ENCODE results near the gene SLIT3. TPM values are rescaled to one million over a fixed set of nuclear protein-coding genes. Genes with fewer than 3 reads are reported as not detected.

SLIT3 gene
- total RNA-seq, 1 experiment from 2014 or later, result 0.10 TPM

- H3K9ac ChIP-seq (ENCODE audit: low read length), result no peak overlapping the region
- H3K4me1 ChIP-seq (ENCODE audit: control insufficient read depth in 1 of 2, insufficient read depth in 2 of 2, low read length in 2 of 2), result no peaks in the 10 kb centered on the region
- no peak overlapping the region for H2AFZ ChIP-seq (ENCODE audit: low read depth, low read length, poor library complexity, severe bottlenecking)
- no TSS peak for BruUV-seq (replicated peaks)
- no peaks in the 10 kb centered on the region for H3K9me2 ChIP-seq (ENCODE audit: insufficient read depth)
- ChIA-PET RAD21 (ENCODE audit: low non-redundant PET in 1 of 2, low total read pairs in 2 of 2, uncharacterized antibody in 2 of 2, unreplicated experiment in 2 of 2) (no interaction called here), CTCF (no interaction called here), POLR2A (no interaction called here)
- H4K20me1 ChIP-seq (ENCODE audit: insufficient read depth), result no peaks in the 10 kb centered on the region
- intact Hi-C loops (cut with micrococcal nuclease), result no loop called here
- H3K4me2 ChIP-seq (ENCODE audit: low read length), result no peak overlapping the region
- H3K27ac ChIP-seq (ENCODE audit: low read depth, low read length), result no peak overlapping the region
- no peak overlapping the region for H3K4me3 ChIP-seq (replicated peaks in 1 of 2; ENCODE audit: low read depth in 1 of 2, low read length in 2 of 2)
- ATAC-seq (no peak), DNase-seq (ENCODE audit: low read depth, low spot score) (no peak)
- no peaks in the 10 kb centered on the region for H3K79me2 ChIP-seq (ENCODE audit: insufficient read depth, low read length)
- no peaks in the 10 kb centered on the region for H3K36me3 ChIP-seq (ENCODE audit: control insufficient read depth in 1 of 2, insufficient read depth in 2 of 2, low read length in 2 of 2)
- no peaks in the 10 kb centered on the region for H3K9me3 ChIP-seq (ENCODE audit: control insufficient read depth in 1 of 2, insufficient read depth in 1 of 2, low read depth in 1 of 2, low read length in 2 of 2)
- peaks cover 72% of the 10 kb centered on the region for H3K27me3 ChIP-seq (ENCODE audit: insufficient read depth, low read length)
- TF ChIP-seq EZH2 (IDR thresholded peaks at IDR 0.05) (no peak), FOSL1 (IDR thresholded peaks at IDR 0.05; ENCODE audit: low read depth) (no peak)
These were observed 442.6 kb downstream of the SLIT3 start for GRCh38 chr5:168858371-168858770.

GRCh38 chr5:168853972-168854371, 447.0 kb downstream of the SLIT3 start:
- Histone ChIP-seq H2AFZ (ENCODE audit: low read depth, low read length, poor library complexity, severe bottlenecking) (no peak overlapping the region), H3K36me3 (ENCODE audit: control insufficient read depth in 1 of 2, insufficient read depth in 2 of 2, low read length in 2 of 2) (no peaks in the 10 kb centered on the region), H3K9me3 (ENCODE audit: control insufficient read depth in 1 of 2, insufficient read depth in 1 of 2, low read depth in 1 of 2, low read length in 2 of 2) (no peaks in the 10 kb centered on the region), H3K9me2 (ENCODE audit: insufficient read depth) (no peaks in the 10 kb centered on the region), H3K4me2 (ENCODE audit: low read length) (no peak overlapping the region), H3K4me3 (replicated peaks in 1 of 2; ENCODE audit: low read depth in 1 of 2, low read length in 2 of 2) (no peak overlapping the region), H4K20me1 (ENCODE audit: insufficient read depth) (no peaks in the 10 kb centered on the region), H3K9ac (ENCODE audit: low read length) (no peak overlapping the region), H3K4me1 (ENCODE audit: control insufficient read depth in 1 of 2, insufficient read depth in 2 of 2, low read length in 2 of 2) (no peaks in the 10 kb centered on the region), H3K79me2 (ENCODE audit: insufficient read depth, low read length) (no peaks in the 10 kb centered on the region), H3K27me3 (ENCODE audit: insufficient read depth, low read length) (peaks cover 82% of the 10 kb centered on the region), H3K27ac (ENCODE audit: low read depth, low read length) (no peak overlapping the region)
- no TSS peak for BruUV-seq (replicated peaks)
- ChIA-PET RAD21 (ENCODE audit: low non-redundant PET in 1 of 2, low total read pairs in 2 of 2, uncharacterized antibody in 2 of 2, unreplicated experiment in 2 of 2) (no interaction called here), POLR2A (no interaction called here), CTCF (no interaction called here)
- TF ChIP-seq EZH2 (IDR thresholded peaks at IDR 0.05) (no peak), ZFX (IDR thresholded peaks at IDR 0.05) (no peak), REST (IDR thresholded peaks at IDR 0.05; ENCODE audit: low read depth) (no peak), CBX3 (IDR thresholded peaks at IDR 0.05; ENCODE audit: low read depth) (no peak), SIN3A (IDR thresholded peaks at IDR 0.05; ENCODE audit: low read depth) (no peak), RAD21 (IDR thresholded peaks at IDR 0.05; ENCODE audit: low read depth) (no peak), JUND (IDR thresholded peaks at IDR 0.05) (no peak), EZH2phosphoT487 (IDR thresholded peaks at IDR 0.05; ENCODE audit: borderline replicate concordance) (no peak), YY1 (IDR thresholded peaks at IDR 0.05; ENCODE audit: extremely low read depth, insufficient replicate concordance, low read depth, low read length) (no peak), MAX (IDR thresholded peaks at IDR 0.05) (no peak), ZNF274 (IDR thresholded peaks at IDR 0.05; ENCODE audit: low read depth, low read length) (no peak), EGR1 (IDR thresholded peaks at IDR 0.05; ENCODE audit: low read depth) (no peak), SRF (IDR thresholded peaks at IDR 0.05; ENCODE audit: low read depth) (no peak), SP1 (IDR thresholded peaks at IDR 0.05; ENCODE audit: low read depth) (no peak), POLR2AphosphoS5 (IDR thresholded peaks at IDR 0.05; ENCODE audit: low read depth, low read length) (no peak), CEBPB (IDR thresholded peaks at IDR 0.05; ENCODE audit: low read depth) (no peak)
- DNase-seq (ENCODE audit: low read depth, low spot score) (no peak), ATAC-seq (no peak)
- intact Hi-C loops (cut with micrococcal nuclease), result no loop called here

Data from HCT116 (cell line).